ENCODE measurements around the gene KRTAP4-7. TPM values are rescaled to one million over a fixed set of nuclear protein-coding genes. Genes with fewer than 3 reads are reported as not detected.

Gene KRTAP4-7
- total and polyA plus RNA-seq, 2 of the 4 experiments (the other 2 are of a cell fraction) = not detected

DNA sequence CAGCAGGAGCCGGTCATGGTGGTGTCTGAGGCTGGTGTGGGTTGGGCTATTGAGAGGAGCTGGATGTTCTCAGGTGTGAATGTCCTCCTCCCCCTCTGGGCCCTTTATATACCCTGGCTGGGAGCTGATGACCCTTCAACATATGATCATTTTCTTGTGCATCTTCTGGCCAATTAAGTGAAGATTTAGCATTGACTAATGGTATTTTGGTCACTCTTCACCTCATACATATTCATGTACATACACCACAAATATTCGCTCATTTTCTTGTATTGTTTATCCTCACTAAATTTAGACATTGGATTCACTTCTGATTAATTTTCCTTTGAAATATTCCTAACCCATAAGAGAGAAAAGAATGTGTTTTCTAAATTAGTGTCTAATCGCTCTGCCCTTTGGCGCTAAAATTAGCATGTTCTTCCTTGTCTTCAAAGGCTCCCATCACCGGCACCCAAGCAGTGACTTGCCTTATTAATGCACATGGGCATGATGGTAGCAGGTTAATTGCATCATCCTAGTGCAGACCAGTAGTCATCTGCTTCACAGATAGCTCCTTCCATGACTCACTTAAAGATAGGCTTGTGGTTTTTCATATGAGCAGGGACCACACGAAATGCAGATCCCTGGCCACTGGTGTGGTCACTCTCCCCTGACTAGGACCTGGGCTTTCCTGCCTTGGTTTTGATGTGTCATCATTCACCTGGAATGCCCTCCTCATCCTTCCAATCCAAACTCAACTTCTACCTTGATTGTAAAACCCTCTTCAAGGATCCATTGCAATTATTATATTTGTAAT, 17.9 kb upstream of the KRTAP4-7 start, which contains the start of gene KRTAP2-4:
Gene KRTAP2-4, minus strand, starts transcription at position 51 of the 796 bp plus-strand sequence. Its CDS starts 34 bp downstream, at position 17.
- Histone ChIP-seq H3K9me1 (ENCODE audit: insufficient read depth, low read length) (peaks cover 7% of the 10 kb centered on the region), H3K9ac (ENCODE audit: low read depth, low read length) (no peak within 1 kb of the TSS)
- TF ChIP-seq RAD21 (IDR thresholded peaks at IDR 0.05; ENCODE audit: low read length) (peak; percentile 22), RFX5 (IDR thresholded peaks at IDR 0.05; ENCODE audit: low read depth, low read length) (no peak), MAFK (IDR thresholded peaks at IDR 0.05; ENCODE audit: low read depth, low read length) (peak; percentile 69), MXI1 (IDR thresholded peaks at IDR 0.05; ENCODE audit: borderline replicate concordance, low read depth, low read length) (no peak), CEBPB (IDR thresholded peaks at IDR 0.05; ENCODE audit: low read depth, low read length) (peak; percentile 99), SMC3 (IDR thresholded peaks at IDR 0.05; ENCODE audit: low read depth, low read length) (no peak), NFE2L2 (IDR thresholded peaks at IDR 0.05; ENCODE audit: low read depth, low read length) (peak; percentile 56; the same call in 1 of the 2 replicates), POLR2A (IDR thresholded peaks at IDR 0.05; ENCODE audit: low read depth, low read length) (no peak), RCOR1 (IDR thresholded peaks at IDR 0.05; ENCODE audit: insufficient replicate concordance, low read length) (peak; percentile 59), MAZ (IDR thresholded peaks at IDR 0.05; ENCODE audit: borderline replicate concordance, low read depth, low read length) (no peak), FOS (IDR thresholded peaks at IDR 0.05; ENCODE audit: low read depth, low read length) (peak; percentile 95)
- TF ChIP-seq, protein P1, sequence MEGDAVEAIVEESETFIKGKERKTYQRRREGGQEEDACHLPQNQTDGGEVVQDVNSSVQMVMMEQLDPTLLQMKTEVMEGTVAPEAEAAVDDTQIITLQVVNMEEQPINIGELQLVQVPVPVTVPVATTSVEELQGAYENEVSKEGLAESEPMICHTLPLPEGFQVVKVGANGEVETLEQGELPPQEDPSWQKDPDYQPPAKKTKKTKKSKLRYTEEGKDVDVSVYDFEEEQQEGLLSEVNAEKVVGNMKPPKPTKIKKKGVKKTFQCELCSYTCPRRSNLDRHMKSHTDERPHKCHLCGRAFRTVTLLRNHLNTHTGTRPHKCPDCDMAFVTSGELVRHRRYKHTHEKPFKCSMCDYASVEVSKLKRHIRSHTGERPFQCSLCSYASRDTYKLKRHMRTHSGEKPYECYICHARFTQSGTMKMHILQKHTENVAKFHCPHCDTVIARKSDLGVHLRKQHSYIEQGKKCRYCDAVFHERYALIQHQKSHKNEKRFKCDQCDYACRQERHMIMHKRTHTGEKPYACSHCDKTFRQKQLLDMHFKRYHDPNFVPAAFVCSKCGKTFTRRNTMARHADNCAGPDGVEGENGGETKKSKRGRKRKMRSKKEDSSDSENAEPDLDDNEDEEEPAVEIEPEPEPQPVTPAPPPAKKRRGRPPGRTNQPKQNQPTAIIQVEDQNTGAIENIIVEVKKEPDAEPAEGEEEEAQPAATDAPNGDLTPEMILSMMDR (conservative IDR thresholded peaks at IDR 0.05; ENCODE audit: low read depth, low read length) = no peak
- TF ChIP-seq, protein P2, sequence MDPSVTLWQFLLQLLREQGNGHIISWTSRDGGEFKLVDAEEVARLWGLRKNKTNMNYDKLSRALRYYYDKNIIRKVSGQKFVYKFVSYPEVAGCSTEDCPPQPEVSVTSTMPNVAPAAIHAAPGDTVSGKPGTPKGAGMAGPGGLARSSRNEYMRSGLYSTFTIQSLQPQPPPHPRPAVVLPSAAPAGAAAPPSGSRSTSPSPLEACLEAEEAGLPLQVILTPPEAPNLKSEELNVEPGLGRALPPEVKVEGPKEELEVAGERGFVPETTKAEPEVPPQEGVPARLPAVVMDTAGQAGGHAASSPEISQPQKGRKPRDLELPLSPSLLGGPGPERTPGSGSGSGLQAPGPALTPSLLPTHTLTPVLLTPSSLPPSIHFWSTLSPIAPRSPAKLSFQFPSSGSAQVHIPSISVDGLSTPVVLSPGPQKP (IDR thresholded peaks at IDR 0.05; ENCODE audit: borderline replicate concordance, low read depth, low read length) = no peak
- TF ChIP-seq, protein P3, sequence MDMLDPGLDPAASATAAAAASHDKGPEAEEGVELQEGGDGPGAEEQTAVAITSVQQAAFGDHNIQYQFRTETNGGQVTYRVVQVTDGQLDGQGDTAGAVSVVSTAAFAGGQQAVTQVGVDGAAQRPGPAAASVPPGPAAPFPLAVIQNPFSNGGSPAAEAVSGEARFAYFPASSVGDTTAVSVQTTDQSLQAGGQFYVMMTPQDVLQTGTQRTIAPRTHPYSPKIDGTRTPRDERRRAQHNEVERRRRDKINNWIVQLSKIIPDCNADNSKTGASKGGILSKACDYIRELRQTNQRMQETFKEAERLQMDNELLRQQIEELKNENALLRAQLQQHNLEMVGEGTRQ (IDR thresholded peaks at IDR 0.05; ENCODE audit: low read depth, low read length) = peak; percentile 17; the same call in 1 of the 2 replicates

More for the DNA sequence above, 17.9 kb upstream of the KRTAP4-7 start, which contains the start of gene KRTAP2-4:
- Histone ChIP-seq H3K27me3 (ENCODE audit: control insufficient read depth, insufficient read depth, low read length) (no peaks in the 10 kb centered on the region), H2AK9ac (replicated peaks; ENCODE audit: low read depth, low read length, poor library complexity) (no peak within 1 kb of the TSS), H4K8ac (ENCODE audit: low read depth in 2 of 2, low read length in 2 of 2) (peak within 1 kb of the TSS; percentile 33 to 91; a peak in 3 of 4 replicates), H2BK120ac (ENCODE audit: low read depth, low read length) (peak within 1 kb of the TSS; percentile 97), H3K36me3 (ENCODE audit: control insufficient read depth, insufficient read depth, low read length) (no peaks in the 10 kb centered on the region), H2AFZ (replicated peaks; ENCODE audit: low read length, poor library complexity) (no peak within 1 kb of the TSS), H4K5ac (ENCODE audit: low read depth, low read length) (peak within 1 kb of the TSS; percentile 91; the same call in 1 of the 2 replicates), H3K27ac (ENCODE audit: insufficient read depth, low read length) (peak within 1 kb of the TSS; percentile 21; the same call in 1 of the 2 replicates), H4K91ac (ENCODE audit: insufficient read depth, low read depth, low read length) (peak within 1 kb of the TSS; percentile 90), H3K4me1 (ENCODE audit: control insufficient read depth, insufficient read depth, low read length) (peaks cover 11% of the 10 kb centered on the region; the same call in 1 of the 2 replicates), H3K18ac (ENCODE audit: low read depth, low read length) (peak within 1 kb of the TSS; percentile 89; the same call in 1 of the 2 replicates), H3K9me3 (ENCODE audit: control insufficient read depth, insufficient read depth, low read length) (no peaks in the 10 kb centered on the region), H2BK15ac (ENCODE audit: low read depth, low read length) (peak within 1 kb of the TSS; percentile 95), H3K4ac (ENCODE audit: low read depth, low read length) (peak within 1 kb of the TSS; percentile 95), H3K4me3 (ENCODE audit: insufficient read depth, low read depth, low read length) (no peak within 1 kb of the TSS), H2BK5ac (ENCODE audit: low read depth, low read length, poor library complexity, severe bottlenecking) (peak within 1 kb of the TSS; percentile 94), H2AK5ac (ENCODE audit: low read depth, low read length) (peak within 1 kb of the TSS; percentile 91), H4K20me1 (ENCODE audit: insufficient read depth, low read length) (no peaks in the 10 kb centered on the region), H3K14ac (replicated peaks; ENCODE audit: low read depth, low read length) (peak within 1 kb of the TSS; percentile 89), H2BK20ac (ENCODE audit: low read depth, low read length) (peak within 1 kb of the TSS; percentile 98), H3K79me1 (ENCODE audit: low read depth in 1 of 2, low read length in 2 of 2) (no peaks in the 10 kb centered on the region), H3K23ac (ENCODE audit: low read depth, low read length) (peak within 1 kb of the TSS; percentile 80), H3K56ac (ENCODE audit: extremely low read depth, insufficient read depth, low read length) (peak within 1 kb of the TSS; percentile 31), H3K4me2 (ENCODE audit: low read depth, low read length) (no peak within 1 kb of the TSS)
- CTCF ChIA-PET = no interaction called here
- BruUV-seq (replicated peaks) = no TSS peak
- peak; percentile 98 for DNase-seq
- dilution Hi-C loops (cut with HindIII; ENCODE audit: low sequenced_read_pairs, unreplicated experiment) = no loop called here
- intact Hi-C loops (cut with micrococcal nuclease) = no loop called here
- POLR2A ChIA-PET (ENCODE audit: unreplicated experiment) = no interaction called here
- WGBS, 2 experiments (ENCODE audit: extremely low coverage in 2 of 2, insufficient read length in 1 of 2) = no CpG with 5 or more reads among the region's 6 CpGs
- in situ Hi-C loops (cut with MboI; ENCODE audit: low sequenced_read_pairs) = no loop called here
- peak; percentile 64 for ATAC-seq (ENCODE audit: low read depth)
